ENCODE data around the gene CD70. TPM values are rescaled to one million over a fixed set of nuclear protein-coding genes. Genes with fewer than 3 reads are reported as not detected.
"Not testable (repeated sequence)": the region's sequence is repeated elsewhere in the genome, so short reads cannot be mapped to it uniquely, and the experiment has no call there.

The CD70 gene
- total RNA-seq, 4 donors from 2014 or later = 2.2 TPM; not detected in 3

- ATAC-seq = no peak
- TF ChIP-seq EP300 (IDR thresholded peaks at IDR 0.05) = no peak
- no peak for TF ChIP-seq CTCF (IDR thresholded peaks at IDR 0.05)
- no peak for TF ChIP-seq POLR2A (IDR thresholded peaks at IDR 0.05)
- no peak for TF ChIP-seq POLR2AphosphoS5 (IDR thresholded peaks at IDR 0.05)
- 1% methylated on average over 26 to 27 of the region's 27 CpGs for WGBS, 2 donors (ENCODE audit: low coverage in 1 of 2)
- no peak overlapping the region for H3K27ac ChIP-seq
- H3K4me3 ChIP-seq = no peak overlapping the region
- H3K27me3 ChIP-seq = peaks cover 95% of the 10 kb centered on the region
- no peaks in the 10 kb centered on the region for H3K9me3 ChIP-seq
- H3K4me1 ChIP-seq = peaks cover 0 to 41% (median 7%) of the 10 kb centered on the region in 3 donors
- H3K36me3 ChIP-seq = no peaks in the 10 kb centered on the region
Observed at GRCh38 chr19:6587093-6587820, 3.7 kb downstream of the CD70 start.

GRCh38 chr19:6586726-6587092 lies 4.2 kb downstream of the CD70 start:
- Histone ChIP-seq H3K27ac (no peak overlapping the region), H3K27me3 (peaks cover 89% of the 10 kb centered on the region), H3K4me3 (no peak overlapping the region), H3K9me3 (no peaks in the 10 kb centered on the region), H3K36me3 (no peaks in the 10 kb centered on the region), H3K4me1 (peaks cover 0 to 41% (median 7%) of the 10 kb centered on the region in 3 donors)
- 0 to 5% methylated on average over 4 of the region's 4 CpGs for WGBS, 2 donors (ENCODE audit: low coverage in 1 of 2)
- no peak for ATAC-seq
- no peak for TF ChIP-seq POLR2AphosphoS5 (IDR thresholded peaks at IDR 0.05)
- TF ChIP-seq POLR2A (IDR thresholded peaks at IDR 0.05) = no peak
- TF ChIP-seq EP300 (IDR thresholded peaks at IDR 0.05) = no peak
- TF ChIP-seq CTCF (IDR thresholded peaks at IDR 0.05) = no peak

GRCh38 chr19:6586056-6586455 lies 4.9 kb downstream of the CD70 start:
- WGBS, 2 donors (ENCODE audit: low coverage in 1 of 2) = 22 to 51% methylated on average over 6 to 7 of the region's 14 CpGs
- TF ChIP-seq EP300 (IDR thresholded peaks at IDR 0.05) = no peak
- Histone ChIP-seq H3K27me3 (peaks cover 83% of the 10 kb centered on the region), H3K4me1 (peaks cover 0 to 38% (median 7%) of the 10 kb centered on the region in 3 donors), H3K36me3 (no peaks in the 10 kb centered on the region), H3K27ac (no peak overlapping the region), H3K9me3 (no peaks in the 10 kb centered on the region), H3K4me3 (no peak overlapping the region)
- ATAC-seq = no peak

- H3K9me3 ChIP-seq, ATAC-seq, H3K36me3 ChIP-seq, H3K4me1 ChIP-seq, H3K4me3 ChIP-seq, H3K27ac ChIP-seq: not testable (repeated sequence)
- peaks cover 50% of the 10 kb centered on the region for H3K27me3 ChIP-seq
- 61% methylated on average over 4 to 7 of the region's 16 CpGs for WGBS, 2 donors (ENCODE audit: low coverage in 1 of 2)
Observed at GRCh38 chr19:6582515-6583484, 8.2 kb downstream of the CD70 start.

GRCh38 chr19:6580313-6580712 lies 10.6 kb downstream of the CD70 start:
- TF ChIP-seq POLR2A (IDR thresholded peaks at IDR 0.05) (no peak), POLR2AphosphoS5 (IDR thresholded peaks at IDR 0.05) (no peak), EP300 (IDR thresholded peaks at IDR 0.05) (no peak), CTCF (IDR thresholded peaks at IDR 0.05) (no peak)
- Histone ChIP-seq H3K27ac (no peak overlapping the region), H3K27me3 (peaks cover 26% of the 10 kb centered on the region), H3K36me3 (no peaks in the 10 kb centered on the region), H3K9me3 (no peaks in the 10 kb centered on the region), H3K4me3 (no peak overlapping the region), H3K4me1 (no peaks in the 10 kb centered on the region)
- 68 to 69% methylated on average over 2 to 8 of the region's 8 CpGs for WGBS, 2 donors (ENCODE audit: low coverage in 1 of 2)
- ATAC-seq = no peak
